Measurements from ENCODE around the gene RGS5. TPM values are rescaled to one million over a fixed set of nuclear protein-coding genes. Genes with fewer than 3 reads are reported as not detected.

RGS5 gene
- total RNA-seq, 2 donors from 2014 or later: 39.0 to 189 TPM

DNA sequence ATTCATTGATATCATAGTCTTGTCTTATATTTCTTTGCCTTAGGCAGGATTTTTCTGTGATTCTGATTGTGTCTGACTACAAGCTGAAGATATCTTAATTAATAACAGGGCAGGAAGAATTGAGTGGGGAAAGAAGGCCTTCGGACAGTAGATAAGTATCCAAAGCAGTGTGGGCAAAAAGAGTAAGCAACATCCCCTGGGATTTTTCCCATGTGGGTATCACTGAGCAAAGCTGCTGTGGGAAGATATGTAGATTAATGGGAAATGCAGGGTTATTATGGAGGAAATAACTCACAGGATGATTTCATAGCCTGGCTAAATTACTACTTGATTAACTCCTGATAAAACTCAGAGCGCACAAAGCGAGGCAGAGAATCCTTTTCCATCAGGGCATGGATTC, 55.7 kb downstream of the RGS5 start:
- no peaks in the 10 kb centered on the region for H3K27me3 ChIP-seq (replicated peaks; ENCODE audit: insufficient read depth)

DNA sequence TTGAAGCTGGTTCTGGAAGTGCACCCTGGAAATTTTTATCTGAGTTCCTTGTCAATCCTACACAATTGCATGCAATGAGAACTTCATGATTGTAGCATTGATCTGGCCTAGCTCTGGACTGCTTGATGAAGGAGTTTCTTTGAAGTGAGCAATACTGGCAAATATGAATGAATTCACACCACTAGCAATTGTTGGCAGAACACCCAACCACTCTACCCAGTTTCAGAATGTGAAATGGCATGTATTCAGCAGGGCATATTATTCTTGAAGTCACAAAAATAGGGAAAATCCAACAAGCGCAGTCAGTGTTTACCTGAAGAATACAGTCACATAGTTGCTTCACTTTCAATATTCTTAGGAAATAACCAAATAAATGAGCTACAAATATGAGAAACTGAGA, 57.3 kb downstream of the RGS5 start:
- no peaks in the 10 kb centered on the region for H3K36me3 ChIP-seq
- H3K27me3 ChIP-seq (replicated peaks; ENCODE audit: insufficient read depth): no peaks in the 10 kb centered on the region
- 81% methylated on average over 1 of the region's 1 CpG for WGBS
- H3K27ac ChIP-seq: no peak overlapping the region
- no peaks in the 10 kb centered on the region for H3K4me1 ChIP-seq (replicated peaks)
- no peak for DNase-seq (ENCODE audit: low spot score)
- no peaks in the 10 kb centered on the region for H3K9me3 ChIP-seq
- intact Hi-C loops (cut with DNase I): no loop called here
- TF ChIP-seq, protein P1, sequence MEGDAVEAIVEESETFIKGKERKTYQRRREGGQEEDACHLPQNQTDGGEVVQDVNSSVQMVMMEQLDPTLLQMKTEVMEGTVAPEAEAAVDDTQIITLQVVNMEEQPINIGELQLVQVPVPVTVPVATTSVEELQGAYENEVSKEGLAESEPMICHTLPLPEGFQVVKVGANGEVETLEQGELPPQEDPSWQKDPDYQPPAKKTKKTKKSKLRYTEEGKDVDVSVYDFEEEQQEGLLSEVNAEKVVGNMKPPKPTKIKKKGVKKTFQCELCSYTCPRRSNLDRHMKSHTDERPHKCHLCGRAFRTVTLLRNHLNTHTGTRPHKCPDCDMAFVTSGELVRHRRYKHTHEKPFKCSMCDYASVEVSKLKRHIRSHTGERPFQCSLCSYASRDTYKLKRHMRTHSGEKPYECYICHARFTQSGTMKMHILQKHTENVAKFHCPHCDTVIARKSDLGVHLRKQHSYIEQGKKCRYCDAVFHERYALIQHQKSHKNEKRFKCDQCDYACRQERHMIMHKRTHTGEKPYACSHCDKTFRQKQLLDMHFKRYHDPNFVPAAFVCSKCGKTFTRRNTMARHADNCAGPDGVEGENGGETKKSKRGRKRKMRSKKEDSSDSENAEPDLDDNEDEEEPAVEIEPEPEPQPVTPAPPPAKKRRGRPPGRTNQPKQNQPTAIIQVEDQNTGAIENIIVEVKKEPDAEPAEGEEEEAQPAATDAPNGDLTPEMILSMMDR (IDR thresholded peaks at IDR 0.05): no peak
- TF ChIP-seq POLR2AphosphoS5 (IDR thresholded peaks at IDR 0.05) (no peak), POLR2A (IDR thresholded peaks at IDR 0.05) (no peak)
- H3K4me3 ChIP-seq: no peak overlapping the region

More for the DNA sequence above, 55.7 kb downstream of the RGS5 start:
- H3K36me3 ChIP-seq: no peaks in the 10 kb centered on the region
- no peaks in the 10 kb centered on the region for H3K4me1 ChIP-seq (replicated peaks)
- no peak overlapping the region for H3K27ac ChIP-seq
- TF ChIP-seq POLR2A (IDR thresholded peaks at IDR 0.05) (no peak), POLR2AphosphoS5 (IDR thresholded peaks at IDR 0.05) (no peak)
- TF ChIP-seq, protein P1 (IDR thresholded peaks at IDR 0.05): no peak
- no peak overlapping the region for H3K4me3 ChIP-seq
- 89% methylated on average over 3 of the region's 3 CpGs for WGBS
- no peak for DNase-seq (ENCODE audit: low spot score)
- H3K9me3 ChIP-seq: no peaks in the 10 kb centered on the region
- intact Hi-C loops (cut with DNase I): no loop called here

DNA sequence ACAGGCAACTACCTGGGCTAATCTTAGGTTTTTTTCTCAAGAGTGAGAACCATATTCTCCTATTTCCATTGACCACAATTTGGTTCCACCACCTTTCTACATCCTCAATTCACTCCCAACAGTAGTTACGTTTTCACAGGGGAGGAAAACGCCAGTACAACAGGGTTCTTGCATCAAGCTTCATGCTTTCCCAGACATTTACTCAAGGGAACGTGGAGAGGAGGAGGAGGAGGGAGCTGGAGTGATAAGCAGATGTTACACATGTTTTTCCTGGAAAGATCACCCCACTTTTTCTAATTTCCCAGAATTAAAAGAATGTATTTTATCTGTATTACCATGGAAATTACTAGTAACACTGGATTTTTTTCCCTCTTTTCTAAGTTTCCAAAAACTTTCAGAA, 58.3 kb downstream of the RGS5 start:
- H3K4me3 ChIP-seq: no peak overlapping the region
- WGBS: 71% methylated on average over 3 of the region's 3 CpGs

DNA sequence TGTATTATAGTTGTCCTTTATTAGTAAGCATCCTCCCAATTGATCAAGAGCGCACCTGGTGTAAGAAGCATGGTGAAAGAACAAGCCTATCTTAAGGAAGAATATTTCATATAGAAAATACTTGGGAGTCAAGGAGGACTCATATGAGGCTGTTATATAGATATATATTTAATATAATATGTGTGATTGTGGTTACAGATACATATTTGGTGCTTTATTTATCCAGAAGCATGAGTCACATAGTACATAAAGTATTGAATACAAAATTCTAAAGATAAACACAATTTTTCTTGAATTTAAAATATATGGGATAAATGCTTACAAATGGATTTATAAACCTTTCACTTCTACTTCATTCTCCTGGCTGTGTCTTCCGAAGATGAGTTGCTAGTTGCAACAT, 60.6 kb downstream of the RGS5 start:
- no peak for TF ChIP-seq POLR2AphosphoS5 (IDR thresholded peaks at IDR 0.05)
- no peak for TF ChIP-seq POLR2A (IDR thresholded peaks at IDR 0.05)
- TF ChIP-seq, protein P1 (IDR thresholded peaks at IDR 0.05): no peak
- 84% methylated on average over 2 of the region's 2 CpGs for WGBS

More for the DNA sequence above, 58.3 kb downstream of the RGS5 start:
- Histone ChIP-seq H3K27me3 (replicated peaks; ENCODE audit: insufficient read depth) (no peaks in the 10 kb centered on the region), H3K9me3 (no peaks in the 10 kb centered on the region), H3K27ac (no peak overlapping the region), H3K4me1 (replicated peaks) (no peaks in the 10 kb centered on the region), H3K36me3 (no peaks in the 10 kb centered on the region)
- no peak for DNase-seq (ENCODE audit: low spot score)
- intact Hi-C loops (cut with DNase I): no loop called here
- TF ChIP-seq, protein P1 (IDR thresholded peaks at IDR 0.05): no peak
- TF ChIP-seq POLR2AphosphoS5 (IDR thresholded peaks at IDR 0.05) (no peak), POLR2A (IDR thresholded peaks at IDR 0.05) (no peak)

DNA sequence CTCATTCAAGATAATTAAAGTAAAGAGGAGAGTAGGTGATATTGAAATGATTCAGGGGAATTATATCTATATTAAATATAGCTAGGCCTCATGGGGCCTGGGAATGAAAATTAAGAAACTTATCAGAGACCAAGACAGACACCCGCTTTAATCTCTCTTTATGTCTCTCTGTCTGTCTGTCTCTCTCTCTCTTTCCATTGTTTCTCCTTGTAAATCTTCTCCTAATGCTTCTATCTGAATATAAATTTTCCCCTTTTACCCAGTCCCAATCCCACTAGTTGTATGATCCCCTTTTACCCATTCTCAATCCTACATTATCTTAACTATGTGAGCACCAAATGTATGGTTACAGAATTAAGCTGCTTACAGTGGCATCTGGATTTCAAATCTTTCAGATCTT, 61.2 kb downstream of the RGS5 start:
- Histone ChIP-seq H3K27ac (no peak overlapping the region), H3K4me3 (no peak overlapping the region), H3K4me1 (replicated peaks) (no peaks in the 10 kb centered on the region), H3K36me3 (no peaks in the 10 kb centered on the region), H3K9me3 (no peaks in the 10 kb centered on the region), H3K27me3 (replicated peaks; ENCODE audit: insufficient read depth) (no peaks in the 10 kb centered on the region)
- WGBS: 94% methylated on average over 1 of the region's 1 CpG
- no peak for TF ChIP-seq POLR2A (IDR thresholded peaks at IDR 0.05)
- TF ChIP-seq, protein P1 (IDR thresholded peaks at IDR 0.05): no peak
- intact Hi-C loops (cut with DNase I): no loop called here
- no peak for DNase-seq (ENCODE audit: low spot score)

More for the DNA sequence above, 60.6 kb downstream of the RGS5 start:
- Histone ChIP-seq H3K4me1 (replicated peaks) (no peaks in the 10 kb centered on the region), H3K4me3 (no peak overlapping the region), H3K27ac (no peak overlapping the region), H3K9me3 (no peaks in the 10 kb centered on the region), H3K27me3 (replicated peaks; ENCODE audit: insufficient read depth) (no peaks in the 10 kb centered on the region), H3K36me3 (no peaks in the 10 kb centered on the region)
- DNase-seq (ENCODE audit: low spot score): no peak
- intact Hi-C loops (cut with DNase I): no loop called here
